NB4 (cell line): ENCODE data around the gene ECHDC3.

Experiments used
- CTCF ChIP-seq: IDR thresholded peaks from one replicate; pipeline ENCODE4 v1.5.1; 2012; ENCODE audit warnings: low read depth, low read length
- MAX ChIP-seq: IDR thresholded peaks from 2 replicates; pipeline ENCODE4 v1.6.1; 2011; ENCODE audit warnings: low read depth, low read length
- MYC ChIP-seq: IDR thresholded peaks from 2 replicates; pipeline ENCODE4 v1.6.1; 2011; ENCODE audit warnings: low read depth, low read length
- POLR2A ChIP-seq: IDR thresholded peaks from 2 replicates; pipeline ENCODE4 v1.6.1; 2011; ENCODE audit warnings: mild to moderate bottlenecking; ENCODE audit not compliant: insufficient read length; ENCODE audit errors: extremely low read depth

GRCh38 chr10:11783558-11783865, 41.3 kb downstream of the ECHDC3 start:
- no peak for TF ChIP-seq POLR2A
- no peak for TF ChIP-seq MAX
- no peak for TF ChIP-seq CTCF
- no peak for TF ChIP-seq MYC
